ENCODE data around the gene CTNNA2. TPM values are rescaled to one million over a fixed set of nuclear protein-coding genes. Genes with fewer than 3 reads are reported as not detected.
"Not testable (repeated sequence)": the region's sequence is repeated elsewhere in the genome, so short reads cannot be mapped to it uniquely, and the experiment has no call there.

The CTNNA2 gene
- total RNA-seq, 1 donor from 2014 or later, result 43.5 TPM

DNA sequence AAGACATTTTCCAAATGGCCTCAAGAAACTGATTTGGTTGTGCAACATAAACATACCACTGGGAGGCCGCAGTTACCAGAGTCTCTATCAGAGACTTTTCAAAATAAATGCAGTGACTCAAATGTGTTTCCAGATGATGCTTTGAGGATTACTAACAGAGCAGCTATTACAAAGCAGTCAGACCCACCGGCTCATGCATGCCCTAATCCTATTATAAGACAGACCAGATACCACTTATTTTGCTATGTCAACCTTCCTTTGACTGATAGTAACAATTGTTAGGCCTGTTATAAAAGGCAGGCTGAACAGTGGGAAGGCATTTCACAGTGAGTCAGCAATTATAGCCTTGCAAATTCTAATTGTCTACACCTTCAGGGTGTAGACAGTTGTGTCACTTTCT lies 574.0 kb downstream of the CTNNA2 start:
- Histone ChIP-seq H3K4me2 (peak overlapping the region; percentile 17), H3K27ac (no peak overlapping the region), H3K9me3 (ENCODE audit: low read depth) (no peaks in the 10 kb centered on the region), H3K9ac (no peak overlapping the region), H3K36me3 (no peaks in the 10 kb centered on the region), H3K4me1 (peaks cover 18% of the 10 kb centered on the region), H3K79me2 (ENCODE audit: low read depth) (no peaks in the 10 kb centered on the region), H4K20me1 (ENCODE audit: low read depth) (no peaks in the 10 kb centered on the region), H3F3A (ENCODE audit: low read depth) (no peaks in the 10 kb centered on the region), H2AFZ (replicated peaks) (no peak overlapping the region), H3K27me3 (no peaks in the 10 kb centered on the region), H3K4me3 (no peak overlapping the region)
- peaks cover 45% of the 10 kb centered on the region for H3K4me1 Mint-ChIP-seq
- no peaks in the 10 kb centered on the region for H3K27me3 Mint-ChIP-seq (ENCODE audit: insufficient read depth, low read depth)
- no peak for TF ChIP-seq EZH2 (IDR thresholded peaks at IDR 0.05)
- TF ChIP-seq EZH2phosphoT487 (IDR thresholded peaks at IDR 0.05), result no peak
- TF ChIP-seq, protein P1, sequence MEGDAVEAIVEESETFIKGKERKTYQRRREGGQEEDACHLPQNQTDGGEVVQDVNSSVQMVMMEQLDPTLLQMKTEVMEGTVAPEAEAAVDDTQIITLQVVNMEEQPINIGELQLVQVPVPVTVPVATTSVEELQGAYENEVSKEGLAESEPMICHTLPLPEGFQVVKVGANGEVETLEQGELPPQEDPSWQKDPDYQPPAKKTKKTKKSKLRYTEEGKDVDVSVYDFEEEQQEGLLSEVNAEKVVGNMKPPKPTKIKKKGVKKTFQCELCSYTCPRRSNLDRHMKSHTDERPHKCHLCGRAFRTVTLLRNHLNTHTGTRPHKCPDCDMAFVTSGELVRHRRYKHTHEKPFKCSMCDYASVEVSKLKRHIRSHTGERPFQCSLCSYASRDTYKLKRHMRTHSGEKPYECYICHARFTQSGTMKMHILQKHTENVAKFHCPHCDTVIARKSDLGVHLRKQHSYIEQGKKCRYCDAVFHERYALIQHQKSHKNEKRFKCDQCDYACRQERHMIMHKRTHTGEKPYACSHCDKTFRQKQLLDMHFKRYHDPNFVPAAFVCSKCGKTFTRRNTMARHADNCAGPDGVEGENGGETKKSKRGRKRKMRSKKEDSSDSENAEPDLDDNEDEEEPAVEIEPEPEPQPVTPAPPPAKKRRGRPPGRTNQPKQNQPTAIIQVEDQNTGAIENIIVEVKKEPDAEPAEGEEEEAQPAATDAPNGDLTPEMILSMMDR (IDR thresholded peaks at IDR 0.05), result no peak
- no peak overlapping the region for H3K27ac Mint-ChIP-seq
- no peaks in the 10 kb centered on the region for H3K9me3 Mint-ChIP-seq
- H3K4me3 Mint-ChIP-seq, result no peak overlapping the region
- no peaks in the 10 kb centered on the region for H3K36me3 Mint-ChIP-seq
- DNase-seq (ENCODE audit: low spot score), result peak; percentile 46

DNA sequence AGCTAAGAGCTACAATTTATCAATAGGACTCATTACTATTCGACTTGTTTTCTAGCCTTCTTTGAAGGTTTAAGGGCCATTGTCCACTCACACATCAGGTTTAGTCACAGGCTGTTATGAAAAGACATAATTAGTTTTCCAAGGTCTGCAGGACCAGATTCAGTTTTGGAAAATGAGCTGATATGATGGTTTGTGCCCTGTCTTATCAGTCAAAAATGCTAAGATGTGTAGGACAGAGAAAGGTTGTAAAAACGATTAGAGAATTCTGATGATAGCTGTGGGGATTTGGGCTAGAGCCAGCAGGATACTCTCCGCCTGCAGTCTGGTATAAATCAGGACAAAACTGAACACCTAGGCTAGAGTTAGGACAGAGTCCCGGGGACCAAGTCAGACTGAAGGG lies 578.4 kb downstream of the CTNNA2 start:
- H3K36me3 ChIP-seq, result no peaks in the 10 kb centered on the region
- H3K9ac ChIP-seq, result no peak overlapping the region
- H4K20me1 ChIP-seq (ENCODE audit: low read depth), result no peaks in the 10 kb centered on the region
- peaks cover 42% of the 10 kb centered on the region for H3K4me1 Mint-ChIP-seq
- no peaks in the 10 kb centered on the region for H3K9me3 ChIP-seq (ENCODE audit: low read depth)
- H3K27ac Mint-ChIP-seq, result no peak overlapping the region
- no peak overlapping the region for H2AFZ ChIP-seq (replicated peaks)
- no peak overlapping the region for H3K4me2 ChIP-seq
- H3K27ac ChIP-seq, result no peak overlapping the region
- no peaks in the 10 kb centered on the region for H3K27me3 Mint-ChIP-seq (ENCODE audit: insufficient read depth, low read depth)
- no peaks in the 10 kb centered on the region for H3K27me3 ChIP-seq
- no peaks in the 10 kb centered on the region for H3K79me2 ChIP-seq (ENCODE audit: low read depth)
- peaks cover 16% of the 10 kb centered on the region for H3K4me1 ChIP-seq
- no peak for TF ChIP-seq EZH2 (IDR thresholded peaks at IDR 0.05)
- TF ChIP-seq, protein P1 (IDR thresholded peaks at IDR 0.05), result no peak
- TF ChIP-seq EZH2phosphoT487 (IDR thresholded peaks at IDR 0.05), result no peak
- no peak overlapping the region for H3K4me3 ChIP-seq
- no peak for DNase-seq (ENCODE audit: low spot score)
- no peak overlapping the region for H3K4me3 Mint-ChIP-seq
- H3K9me3 Mint-ChIP-seq, result peaks cover 6% of the 10 kb centered on the region
- no peaks in the 10 kb centered on the region for H3F3A ChIP-seq (ENCODE audit: low read depth)
- no peaks in the 10 kb centered on the region for H3K36me3 Mint-ChIP-seq

DNA sequence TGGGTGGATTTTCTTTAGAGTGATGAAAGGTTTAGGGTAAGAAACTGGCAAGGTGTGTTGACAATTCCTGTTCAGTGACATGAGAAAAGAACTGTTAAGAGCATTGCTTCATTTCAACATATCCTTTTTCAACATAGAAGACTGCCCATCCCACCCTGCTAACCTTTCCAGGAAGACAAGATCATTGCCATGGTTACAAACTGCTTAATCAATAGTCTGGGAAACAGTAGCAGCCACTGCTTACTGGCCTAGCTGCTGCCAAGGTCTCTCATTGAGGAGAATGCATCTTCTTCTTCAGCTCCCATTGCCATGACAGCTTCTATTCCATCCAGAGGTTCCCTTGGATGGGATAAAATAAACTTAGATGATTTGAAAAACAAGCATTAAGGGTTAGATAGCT lies 579.6 kb downstream of the CTNNA2 start:
- Histone ChIP-seq H2AFZ (replicated peaks) (no peak overlapping the region), H3K4me1 (peaks cover 9% of the 10 kb centered on the region), H3K4me2 (no peak overlapping the region), H3K36me3 (no peaks in the 10 kb centered on the region), H3K27ac (no peak overlapping the region), H3F3A (ENCODE audit: low read depth) (no peaks in the 10 kb centered on the region), H4K20me1 (ENCODE audit: low read depth) (no peaks in the 10 kb centered on the region), H3K27me3 (no peaks in the 10 kb centered on the region), H3K4me3 (no peak overlapping the region), H3K9me3 (ENCODE audit: low read depth) (no peaks in the 10 kb centered on the region), H3K79me2 (ENCODE audit: low read depth) (no peaks in the 10 kb centered on the region), H3K9ac (no peak overlapping the region)
- TF ChIP-seq EZH2 (IDR thresholded peaks at IDR 0.05), result no peak
- no peak for TF ChIP-seq EZH2phosphoT487 (IDR thresholded peaks at IDR 0.05)
- TF ChIP-seq, protein P1 (IDR thresholded peaks at IDR 0.05), result no peak
- DNase-seq (ENCODE audit: low spot score), result no peak
- H3K4me3 Mint-ChIP-seq, result no peak overlapping the region
- no peaks in the 10 kb centered on the region for H3K27me3 Mint-ChIP-seq (ENCODE audit: insufficient read depth, low read depth)
- H3K36me3 Mint-ChIP-seq, result no peaks in the 10 kb centered on the region
- H3K27ac Mint-ChIP-seq, result no peak overlapping the region
- peaks cover 16% of the 10 kb centered on the region for H3K9me3 Mint-ChIP-seq
- peaks cover 31% of the 10 kb centered on the region for H3K4me1 Mint-ChIP-seq

DNA sequence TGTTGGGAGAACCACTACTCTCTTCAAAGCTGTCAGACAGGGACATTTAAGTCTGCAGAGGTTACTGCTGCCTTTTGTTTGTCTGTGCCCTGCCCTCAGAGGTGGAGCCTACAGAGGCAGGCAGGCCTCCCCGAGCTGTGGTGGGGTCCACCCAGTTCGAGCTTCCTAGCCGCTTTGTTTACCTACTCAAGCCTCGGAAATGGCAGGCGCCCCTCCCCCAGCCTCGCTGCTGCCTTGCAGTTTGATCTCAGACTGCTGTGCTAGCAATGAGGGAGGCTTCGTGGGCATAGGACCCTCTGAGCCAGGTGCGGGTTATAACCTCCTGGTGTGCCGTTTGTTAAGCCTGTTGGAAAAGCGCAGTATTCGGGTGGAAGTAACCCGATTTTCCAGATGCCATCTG lies 585.7 kb downstream of the CTNNA2 start:
- not testable (repeated sequence) for H2AFZ ChIP-seq (replicated peaks); H3K4me1 Mint-ChIP-seq; H3K4me3 ChIP-seq; DNase-seq (ENCODE audit: low spot score); H3K4me3 Mint-ChIP-seq; H3F3A ChIP-seq (ENCODE audit: low read depth); H3K4me2 ChIP-seq; H3K9me3 ChIP-seq (ENCODE audit: low read depth); H3K27ac ChIP-seq; H3K27ac Mint-ChIP-seq; H4K20me1 ChIP-seq (ENCODE audit: low read depth); H3K9ac ChIP-seq; H3K36me3 Mint-ChIP-seq; H3K79me2 ChIP-seq (ENCODE audit: low read depth); H3K36me3 ChIP-seq; H3K27me3 ChIP-seq; H3K4me1 ChIP-seq; H3K27me3 Mint-ChIP-seq (ENCODE audit: insufficient read depth, low read depth)
- H3K9me3 Mint-ChIP-seq, result peaks cover 37% of the 10 kb centered on the region

Data from neural progenitor cell (in vitro differentiated cells).